ENCODE results near the gene VSTM4.

- TF ChIP-seq, protein P1, sequence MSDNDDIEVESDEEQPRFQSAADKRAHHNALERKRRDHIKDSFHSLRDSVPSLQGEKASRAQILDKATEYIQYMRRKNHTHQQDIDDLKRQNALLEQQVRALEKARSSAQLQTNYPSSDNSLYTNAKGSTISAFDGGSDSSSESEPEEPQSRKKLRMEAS (CRISPR knock-in tag; IDR thresholded peaks at IDR 0.05), result no peak
- TF ChIP-seq CTCF (IDR thresholded peaks at IDR 0.05), result no peak
- TF ChIP-seq TEAD1 (CRISPR knock-in tag; IDR thresholded peaks at IDR 0.05), result no peak
- no peak for TF ChIP-seq ESRRA (CRISPR knock-in tag; IDR thresholded peaks at IDR 0.05; ENCODE audit: borderline replicate concordance)
- TF ChIP-seq CBFB (CRISPR knock-in tag; IDR thresholded peaks at IDR 0.05; ENCODE audit: low read depth), result no peak
- TF ChIP-seq SMAD4 (CRISPR knock-in tag; IDR thresholded peaks at IDR 0.05), result no peak
- TF ChIP-seq ATF6 (CRISPR knock-in tag; IDR thresholded peaks at IDR 0.05), result no peak
- no peak for TF ChIP-seq CREM (CRISPR knock-in tag; IDR thresholded peaks at IDR 0.05)
- TF ChIP-seq HMGXB4 (CRISPR knock-in tag; IDR thresholded peaks at IDR 0.05), result no peak
- no peak for TF ChIP-seq ZNF416 (CRISPR knock-in tag; IDR thresholded peaks at IDR 0.05)
- TF ChIP-seq ZNF121 (CRISPR knock-in tag; IDR thresholded peaks at IDR 0.05), result no peak
- TF ChIP-seq ZNF232 (CRISPR knock-in tag; IDR thresholded peaks at IDR 0.05), result no peak
These were observed 78.7 kb downstream of the VSTM4 start for GRCh38 chr10:49036638-49037037.

Data from WTC11 (cell line).